H1 (cell line): ENCODE results near the gene LAMP1. TPM values are rescaled to one million over a fixed set of nuclear protein-coding genes. Genes with fewer than 3 reads are reported as not detected.

Source experiments
- BRCA1 ChIP-seq: IDR thresholded peaks from 2 replicates; pipeline ENCODE4 v1.6.1; 2012; ENCODE audit warnings: low read depth, low read length, improper control_type of control experiment
- CHD1 ChIP-seq: IDR thresholded peaks from 2 replicates; pipeline ENCODE4 v1.6.1; 2012; ENCODE audit warnings: low read depth, low read length, improper control_type of control experiment
- CREB1 ChIP-seq: IDR thresholded peaks from 2 replicates; pipeline ENCODE4 v1.6.1; 2012; ENCODE audit warnings: inconsistent platforms
- POLR2A ChIP-seq, 2 experiments: IDR thresholded peaks; 1 replicate in 1 of 2; 2 replicates in 1 of 2; pipeline ENCODE4 v1.6.1; 2011; ENCODE audit warnings: low read depth in 2 of 2, low read length in 2 of 2, mild to moderate bottlenecking in 2 of 2; ENCODE audit errors: control extremely low read depth in 1 of 2
- TAF7 ChIP-seq: optimal IDR thresholded peaks from 2 replicates; pipeline ENCODE3; 2011; ENCODE audit warnings: low read depth, mild to moderate bottlenecking, inconsistent platforms, low read length, moderate library complexity, borderline replicate concordance
- polyA plus RNA-seq, 7 experiments: library from polyadenylated mRNA; depleted of rRNA in 3 of 7; stranded (reverse) in 5 of 7; unstranded in 2 of 7; fragments of >200 nt in 5 of 7; fragments of 200-250 nt in 2 of 7; gene quantifications; 1 replicate in 5 of 7; 2 replicates in 1 of 7; 4 replicates in 1 of 7; pipeline versions ENCODE4 v1.2.1 to v1.2.3, GENCODE V29; 2011 to 2013; ENCODE audit warnings: missing spikeins in 2 of 7, mixed read lengths in 2 of 7
- total RNA-seq: library from RNA; stranded (reverse); fragmentation: NEBNext Ultra II Directional; extraction: Animal tissue kit (Norgen Biotek cat#: 25700); gene quantifications from 2 replicates; pipeline ENCODE4 v1.2.1, GENCODE V29; 2021
- TF ChIP-seq, protein P1 (sequence below): IDR thresholded peaks from 2 replicates; pipeline ENCODE4 v1.6.1; 2011; ENCODE audit warnings: low read length, improper control_type of control experiment

The LAMP1 gene
- total and polyA plus RNA-seq, 2 of the 8 experiments (the other 6 are each of a cell fraction or from before 2014, with no cell fraction given) = 97.6 to 140 TPM

DNA sequence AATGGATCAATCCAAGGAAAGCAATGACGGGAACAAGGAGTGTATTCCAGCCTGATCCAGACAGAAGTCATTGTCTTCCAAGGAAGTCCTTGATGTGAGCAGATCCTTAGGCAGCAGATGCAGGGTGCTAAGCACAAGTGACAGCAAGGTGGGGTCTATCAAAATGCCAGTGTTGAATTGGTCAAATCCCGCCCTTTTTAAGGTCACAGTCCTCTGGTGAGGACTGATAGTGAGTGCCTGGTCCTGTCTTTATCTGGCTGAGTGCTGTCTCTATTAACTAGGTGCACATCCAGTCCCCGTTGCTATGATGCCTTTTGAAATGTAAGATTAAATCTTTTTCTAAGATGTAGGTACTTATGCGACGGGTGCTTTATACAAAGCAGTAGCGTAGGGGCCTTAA lies 1.3 kb upstream of the LAMP1 start (continued):
- TF ChIP-seq, protein P1, sequence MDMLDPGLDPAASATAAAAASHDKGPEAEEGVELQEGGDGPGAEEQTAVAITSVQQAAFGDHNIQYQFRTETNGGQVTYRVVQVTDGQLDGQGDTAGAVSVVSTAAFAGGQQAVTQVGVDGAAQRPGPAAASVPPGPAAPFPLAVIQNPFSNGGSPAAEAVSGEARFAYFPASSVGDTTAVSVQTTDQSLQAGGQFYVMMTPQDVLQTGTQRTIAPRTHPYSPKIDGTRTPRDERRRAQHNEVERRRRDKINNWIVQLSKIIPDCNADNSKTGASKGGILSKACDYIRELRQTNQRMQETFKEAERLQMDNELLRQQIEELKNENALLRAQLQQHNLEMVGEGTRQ = no peak
- TF ChIP-seq CHD1 (no peak), POLR2A (IDR thresholded peaks at IDR 0.05; ENCODE audit: control extremely low read depth in 1 of 2, low read depth in 2 of 2, low read length in 2 of 2) (no peak), BRCA1 (no peak), CREB1 (no peak), TAF7 (no peak)
